Jurkat, Clone E6-1 (cell line): Measurements from ENCODE around the gene DIDO1.

ENCODE experiments used
- DNase-seq: peaks from one replicate; pipeline ENCODE4 v3.0.0-alpha.2; 2011; ENCODE audit warnings: low read depth, low spot score
- H3K4me3 ChIP-seq: 2 replicates; pipeline ENCODE4 v1.5.1; 2011; ENCODE audit warnings: mild to moderate bottlenecking, low read length, control low read depth, moderate library complexity

DIDO1 gene

DNA sequence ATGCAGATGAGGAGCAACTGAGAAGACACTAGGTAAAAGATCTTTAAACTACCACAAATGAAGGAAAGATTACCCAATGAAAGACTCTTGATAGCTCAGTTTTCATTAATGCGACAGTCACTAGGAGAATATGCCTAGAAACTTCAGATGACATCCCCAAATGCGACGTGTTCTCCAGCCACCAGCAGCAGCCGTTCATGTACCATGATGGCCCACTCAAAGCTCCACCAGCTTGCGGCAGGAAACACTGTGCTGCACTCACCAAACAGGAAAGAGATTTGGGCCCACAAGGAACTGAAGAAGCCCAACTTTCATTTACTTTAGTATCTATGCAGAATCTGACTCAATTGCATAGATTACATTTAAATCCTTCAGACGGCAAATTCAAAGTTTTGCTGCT lies 7.5 kb downstream of the DIDO1 start:
- DNase-seq, result peak; percentile 77
- H3K4me3 ChIP-seq, result peak overlapping the region; percentile 32

DNA sequence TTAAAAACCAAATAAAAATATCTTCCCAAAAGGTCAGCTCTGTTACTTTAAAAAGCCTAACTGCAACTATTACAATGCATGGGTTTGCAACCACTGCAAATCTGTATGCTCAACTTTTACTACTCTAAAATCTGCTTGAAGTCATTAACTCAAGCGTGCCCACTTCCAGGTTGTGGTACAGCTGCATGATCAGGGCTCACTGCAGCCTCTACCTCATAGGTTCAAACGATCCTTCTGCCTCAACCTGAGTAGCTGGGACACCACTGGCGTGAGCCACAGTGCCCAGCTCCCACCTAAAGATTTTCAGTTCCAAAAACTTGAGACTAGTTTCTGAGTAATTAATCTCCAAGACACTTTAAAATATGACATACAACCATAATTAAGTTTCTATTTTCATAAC lies 8.2 kb downstream of the DIDO1 start:
- peak; percentile 88 for DNase-seq
- peak overlapping the region; percentile 32; the same call in 1 of the 2 replicates for H3K4me3 ChIP-seq

DNA sequence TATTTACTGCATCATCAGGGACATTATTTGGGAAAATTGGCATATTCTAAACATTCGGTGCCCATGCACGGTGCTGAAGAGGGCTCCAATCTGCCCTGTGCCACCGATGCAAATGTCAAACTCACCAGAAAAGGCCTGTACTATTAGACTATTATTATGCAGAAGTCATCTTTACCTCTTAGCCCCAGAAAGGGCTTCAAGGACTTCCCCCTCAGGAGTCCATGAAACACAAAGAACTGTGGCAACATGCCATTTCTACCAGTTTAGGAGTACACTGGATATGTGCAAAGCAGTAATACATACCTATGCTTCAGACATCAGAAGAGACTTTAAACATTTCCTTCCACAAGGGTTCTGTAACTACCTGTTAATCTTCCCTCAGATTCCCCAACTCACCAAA lies 8.6 kb downstream of the DIDO1 start:
- H3K4me3 ChIP-seq, result no peak overlapping the region
- no peak for DNase-seq

DNA sequence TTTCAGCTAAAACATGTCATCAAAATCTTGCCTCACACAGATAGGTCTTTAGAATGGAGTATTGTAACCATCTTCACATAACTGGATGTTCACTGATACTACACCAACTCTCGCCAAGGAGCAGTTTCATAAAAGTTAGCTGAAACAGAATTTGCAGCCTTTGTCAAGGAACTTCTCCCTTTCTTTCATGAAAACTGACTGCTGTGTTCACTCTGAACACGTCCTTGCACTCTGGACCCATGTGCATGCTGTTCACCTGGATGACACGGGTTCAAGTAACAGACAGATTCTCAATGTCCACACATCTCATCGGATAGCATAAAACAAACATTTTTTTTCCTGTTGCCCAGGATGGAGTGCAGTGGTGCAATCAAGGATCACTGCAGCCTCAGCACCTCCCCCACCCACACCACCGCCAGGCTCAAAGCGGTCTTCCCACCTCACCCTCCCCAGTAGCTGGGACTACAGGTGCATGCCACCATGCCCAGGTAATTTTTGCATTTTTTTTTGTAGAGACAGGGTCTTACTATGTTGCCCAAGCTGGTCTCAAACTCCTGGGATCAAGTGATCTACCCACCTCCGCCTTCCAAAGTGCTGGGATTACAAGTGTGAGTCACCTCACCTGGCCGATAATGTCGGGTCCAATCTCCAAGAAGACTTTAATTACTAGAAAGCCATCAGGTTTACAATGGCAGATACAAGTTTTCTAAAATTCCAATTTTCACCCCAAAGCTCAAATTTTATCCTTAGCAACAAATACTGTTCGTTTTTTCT lies 9.4 kb downstream of the DIDO1 start:
- no peak for DNase-seq
- H3K4me3 ChIP-seq, result no peak overlapping the region

DNA sequence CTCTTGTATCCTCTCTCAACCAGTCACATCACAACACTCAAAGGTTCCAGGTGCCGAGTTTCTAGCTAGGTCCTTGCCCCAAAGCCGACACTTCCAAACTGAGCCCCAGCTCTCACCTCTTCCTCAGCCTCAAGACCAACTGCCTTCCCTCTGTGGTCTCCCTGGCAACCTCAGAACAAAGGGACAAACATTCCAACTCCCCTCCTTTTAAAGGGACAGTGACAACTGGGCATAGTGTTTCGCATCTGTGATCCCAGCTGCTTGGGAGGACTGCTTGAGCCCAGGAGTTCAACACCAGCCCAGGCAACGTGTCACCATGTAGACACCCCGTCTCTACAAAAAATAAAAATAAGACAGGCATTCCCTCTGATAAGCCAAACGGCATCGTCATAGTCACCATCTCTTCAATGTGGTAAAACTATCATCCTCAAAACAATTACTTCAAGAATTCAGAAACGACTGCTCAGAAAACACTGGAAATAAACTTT lies 11.3 kb downstream of the DIDO1 start:
- H3K4me3 ChIP-seq, result peak overlapping the region; percentile 4
- DNase-seq, result peak; percentile 79

DNA sequence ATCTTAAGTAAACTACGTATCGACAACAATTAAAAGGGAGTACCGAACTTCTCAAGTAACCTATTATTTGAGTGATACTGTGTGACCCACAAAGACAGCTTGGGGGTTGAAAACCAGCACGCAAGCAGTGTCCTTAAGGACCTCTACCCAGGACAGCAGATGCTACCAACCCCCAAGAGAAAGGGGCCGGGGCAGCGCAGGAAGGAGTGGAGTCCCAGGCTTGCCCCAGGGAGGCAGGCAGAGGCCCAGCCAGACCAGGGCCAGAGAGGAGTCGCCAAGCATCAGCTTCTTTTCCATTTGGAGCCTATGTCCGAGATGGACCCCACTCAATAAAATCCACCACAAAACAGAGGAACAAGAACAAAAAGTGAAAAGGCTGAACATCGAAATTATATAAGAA lies 11.9 kb downstream of the DIDO1 start:
- H3K4me3 ChIP-seq, result no peak overlapping the region
- DNase-seq, result no peak

DNA sequence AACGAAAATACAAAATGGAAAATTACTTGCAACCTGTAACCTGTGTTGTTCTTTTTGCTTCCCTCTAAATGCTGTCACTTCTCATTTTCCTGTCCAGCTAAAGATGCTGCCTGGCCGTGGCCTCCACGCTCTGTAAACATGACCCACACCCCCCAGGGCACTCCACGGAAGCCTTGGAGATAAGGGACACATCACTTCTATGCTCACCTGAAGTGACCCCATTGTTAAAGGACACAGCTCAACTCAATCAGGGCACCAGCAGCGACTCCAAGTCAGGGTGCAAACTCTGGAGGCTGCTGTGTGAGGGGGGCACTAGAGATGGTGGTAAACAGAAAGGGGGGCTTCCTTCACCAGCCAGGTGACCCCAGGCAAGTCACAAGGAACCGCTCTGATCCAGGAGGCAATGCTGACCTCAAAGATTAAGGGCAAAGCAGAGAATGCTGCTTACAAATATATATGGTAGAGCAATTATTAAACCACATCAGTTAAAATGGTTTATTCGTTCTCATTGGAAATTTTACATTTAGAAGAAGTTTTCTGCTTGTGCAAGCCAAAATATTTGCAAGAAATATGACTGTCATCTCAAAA lies 13.2 kb downstream of the DIDO1 start:
- no peak for DNase-seq
- H3K4me3 ChIP-seq, result no peak overlapping the region

DNA sequence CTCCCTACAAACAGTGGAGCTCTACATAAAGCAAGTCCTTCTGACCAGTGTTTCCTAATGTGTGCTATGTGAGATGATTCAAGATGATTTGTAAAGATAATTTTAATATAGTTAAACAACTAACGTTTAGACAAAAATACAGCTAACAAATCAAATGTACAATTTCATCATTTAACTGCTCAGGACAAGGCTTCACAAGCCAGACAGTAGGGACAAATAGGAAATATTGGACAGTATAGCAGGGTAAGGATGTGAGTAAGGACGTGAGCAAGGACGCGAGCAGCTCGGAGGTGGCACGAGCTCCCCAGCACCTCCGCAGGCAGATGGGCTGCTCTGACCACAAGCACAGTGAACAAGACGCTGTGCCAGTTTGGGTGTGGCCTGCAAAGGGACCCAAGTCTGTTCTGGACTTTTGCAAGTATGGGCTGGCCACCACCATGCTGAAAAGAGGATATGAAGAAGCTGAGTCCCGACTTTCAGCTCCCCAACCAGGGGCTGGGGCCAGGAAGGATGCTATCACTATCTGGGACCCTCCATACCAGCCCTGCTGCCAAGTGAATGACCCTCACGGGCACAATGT lies 14.5 kb downstream of the DIDO1 start:
- H3K4me3 ChIP-seq, result no peak overlapping the region
- DNase-seq, result no peak

DNA sequence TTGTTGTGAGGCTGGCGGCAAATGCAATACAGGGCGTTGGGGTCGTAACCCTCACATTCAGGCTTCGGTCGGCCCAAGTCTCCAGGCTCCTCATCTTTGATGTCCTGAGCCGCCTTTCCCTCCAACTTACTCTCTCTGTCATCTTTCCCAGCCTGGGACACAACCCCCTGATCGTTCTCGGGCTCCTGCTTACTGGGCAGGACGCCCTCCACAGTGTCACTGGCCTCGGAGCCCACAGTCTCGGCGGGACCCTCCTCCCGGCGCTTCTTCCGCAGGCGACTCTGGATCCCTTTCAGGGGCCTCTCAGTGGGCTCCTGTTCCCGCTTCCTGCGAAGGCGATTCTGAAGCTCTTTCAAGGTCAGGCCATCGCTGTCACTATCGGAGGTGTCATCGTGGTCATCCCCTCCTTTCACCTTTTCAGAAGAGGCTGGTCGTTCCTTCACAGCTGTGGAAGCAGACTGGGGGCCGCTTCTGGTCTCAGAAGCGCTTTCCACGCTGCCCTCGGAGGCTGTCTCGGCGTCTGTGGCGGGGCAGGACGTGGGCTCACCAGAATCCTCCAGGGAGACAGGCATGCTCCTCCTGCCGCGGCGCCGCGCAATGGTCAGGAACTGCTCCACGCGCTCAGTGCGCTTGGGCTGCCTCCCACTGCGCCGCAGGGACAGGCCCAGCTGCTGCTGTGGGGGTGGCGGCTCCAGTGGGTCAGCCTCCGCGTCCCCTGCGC lies 15.4 kb downstream of the DIDO1 start:
- no peak overlapping the region for H3K4me3 ChIP-seq
- DNase-seq, result no peak

DNA sequence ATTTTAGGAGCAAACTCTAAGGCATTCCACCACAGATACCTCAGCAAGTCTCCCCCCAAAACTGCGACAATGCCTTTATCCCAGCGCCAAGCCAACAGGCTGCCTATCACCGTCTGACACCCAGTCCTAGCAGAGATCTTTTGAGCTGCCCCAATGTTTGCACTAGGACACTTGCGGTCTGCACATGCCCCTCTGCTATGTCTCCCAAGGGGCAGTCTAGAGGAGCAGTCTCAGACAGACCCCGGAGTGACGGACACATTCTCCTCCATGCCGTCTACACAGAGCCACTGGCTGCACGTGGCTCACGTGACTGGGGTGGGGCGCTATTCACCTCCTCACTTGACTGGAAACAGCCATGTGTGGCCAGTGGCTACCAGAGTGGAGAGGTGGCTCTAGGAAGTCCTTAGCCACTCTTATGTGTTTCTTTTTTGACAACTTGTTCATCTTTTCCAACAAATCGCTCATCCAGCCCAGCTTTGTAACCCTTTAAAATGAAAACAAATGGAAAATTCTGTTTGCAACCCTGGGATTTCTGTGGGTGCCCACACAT lies 16.0 kb downstream of the DIDO1 start:
- H3K4me3 ChIP-seq, result no peak overlapping the region
- DNase-seq, result no peak

DNA sequence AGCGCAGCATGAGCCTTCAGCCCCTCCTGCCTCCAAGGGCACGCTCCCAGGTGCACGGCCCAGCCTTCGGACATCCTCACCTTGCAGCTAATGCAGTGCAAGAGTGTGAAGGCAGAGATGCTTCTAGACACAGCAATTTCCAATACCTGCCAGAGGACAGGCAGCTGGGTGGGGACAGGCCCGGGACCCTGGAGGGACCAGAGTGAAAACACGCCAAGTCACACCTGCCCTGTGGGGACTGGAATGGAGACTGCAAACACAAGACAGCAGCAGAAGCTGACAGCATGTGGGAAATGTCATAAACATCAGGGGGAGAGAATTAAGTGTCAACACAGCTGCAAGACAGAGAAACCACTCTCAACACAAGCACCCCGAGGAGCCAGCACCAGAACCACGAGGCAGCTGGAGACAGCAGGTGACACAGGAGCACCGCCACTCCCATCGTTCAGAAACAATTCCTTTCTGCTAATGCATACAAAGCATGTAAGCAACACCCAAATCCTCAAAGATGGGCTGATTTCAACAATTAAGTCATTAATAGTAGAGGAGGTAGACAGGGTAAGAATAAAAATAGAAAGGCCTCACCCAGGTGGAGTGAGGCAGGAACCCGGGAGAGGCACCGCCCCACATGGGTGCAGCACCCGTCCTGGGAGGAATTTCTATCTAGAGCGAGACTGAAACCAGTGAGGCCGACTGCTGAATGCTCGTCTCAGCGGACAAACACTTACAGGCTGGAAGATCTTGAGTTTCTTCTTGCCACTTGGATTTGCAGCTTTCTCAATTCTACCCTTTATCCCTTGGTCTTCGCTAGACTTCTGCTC lies 17.1 kb downstream of the DIDO1 start:
- DNase-seq, result no peak
- H3K4me3 ChIP-seq, result no peak overlapping the region

DNA sequence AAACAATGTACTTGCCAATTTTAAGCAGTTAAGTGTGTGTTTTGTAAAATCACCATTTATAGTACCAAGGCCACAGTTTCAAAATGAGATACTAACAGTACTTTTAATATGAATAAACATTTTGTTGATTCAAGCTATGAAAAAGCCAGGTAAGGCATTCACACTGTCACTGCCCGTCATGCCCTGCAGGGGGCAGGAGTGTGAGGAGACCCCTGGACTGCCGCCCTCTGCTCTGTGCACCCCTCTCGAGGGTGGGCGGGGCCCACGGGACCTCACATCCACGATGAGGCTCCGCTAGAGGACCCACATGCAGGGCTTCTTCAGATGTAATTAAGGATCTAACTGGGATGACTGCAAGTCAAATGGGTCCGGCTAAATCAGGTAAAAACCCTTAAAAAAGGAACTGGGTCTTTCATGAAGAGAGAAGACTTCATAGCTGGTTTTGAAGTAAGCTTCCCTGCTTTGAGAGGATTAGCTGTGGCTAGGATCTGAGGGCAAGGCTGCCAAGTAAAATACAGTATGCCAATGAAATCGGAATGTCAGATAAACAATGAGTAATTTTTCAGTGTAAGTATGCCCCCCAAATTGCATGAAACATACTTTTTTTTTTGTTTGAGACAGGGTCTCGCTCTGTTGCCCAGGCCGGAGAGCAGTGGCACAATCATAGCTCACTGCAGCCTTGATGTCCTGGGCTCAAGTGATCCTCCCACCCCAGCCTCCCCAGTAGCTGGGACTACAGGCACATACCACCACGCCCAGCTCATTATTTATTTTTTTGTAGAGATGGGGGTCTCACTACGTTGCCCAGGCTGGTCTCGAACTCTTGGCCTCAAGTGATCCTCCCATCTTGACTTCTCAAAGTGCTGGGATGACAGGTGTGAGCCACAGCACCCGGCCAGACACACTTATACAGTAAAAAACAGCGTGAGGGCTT lies 18.7 kb downstream of the DIDO1 start:
- no peak overlapping the region for H3K4me3 ChIP-seq
- DNase-seq, result no peak

DNA sequence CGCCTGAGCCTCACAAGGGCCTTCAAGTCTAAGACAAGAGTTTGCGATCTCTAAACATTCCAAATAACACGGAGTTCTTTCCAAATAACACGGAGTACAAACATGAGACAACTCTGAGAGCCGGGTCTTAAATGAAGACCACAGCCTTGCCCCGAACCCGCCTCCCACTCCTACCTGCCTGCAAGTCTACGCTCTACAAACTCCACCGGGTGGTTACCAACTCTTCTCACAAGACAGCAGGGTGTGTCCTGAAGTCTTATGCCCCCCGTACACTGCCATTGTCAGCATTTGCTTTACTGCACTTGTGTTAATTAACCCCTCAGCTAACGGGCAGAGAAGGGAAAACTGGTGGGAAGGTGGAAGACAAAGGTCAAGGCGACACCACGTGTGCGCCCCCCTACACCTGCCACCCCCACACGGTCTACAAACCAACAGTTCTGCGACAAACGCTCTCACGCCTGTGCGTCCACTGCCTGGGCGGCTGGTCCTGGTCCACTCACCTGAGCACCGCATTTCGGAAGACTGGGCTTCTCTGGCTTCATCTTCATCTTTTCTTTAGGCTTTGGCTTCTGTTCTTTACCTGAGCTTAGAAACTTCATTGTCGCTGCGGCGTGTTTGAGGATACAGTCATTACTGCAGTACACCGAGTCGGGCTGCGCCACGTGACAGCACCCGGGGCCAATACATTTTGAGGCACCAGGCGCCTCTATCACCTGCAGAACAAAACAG lies 19.5 kb downstream of the DIDO1 start:
- no peak for DNase-seq

DNA sequence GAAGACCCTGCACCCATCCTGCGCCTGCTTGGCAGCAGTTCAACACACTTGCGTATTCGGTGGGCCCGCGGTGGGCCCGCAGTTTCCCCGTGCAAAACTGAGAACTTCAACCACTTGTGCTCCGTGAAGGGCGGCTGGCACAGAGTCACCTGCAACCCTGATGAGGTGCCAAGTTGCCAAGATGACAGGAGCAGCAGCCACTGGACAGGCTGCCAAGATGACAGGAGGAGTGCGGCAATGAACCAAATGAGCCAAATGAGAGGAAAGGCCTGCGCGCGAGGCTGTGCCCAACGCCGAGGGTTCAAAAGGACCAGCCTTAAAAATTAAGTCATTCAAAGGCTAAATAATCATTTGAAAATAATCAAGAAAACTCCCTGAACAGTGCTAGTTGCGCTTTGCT lies 20.1 kb downstream of the DIDO1 start:
- no peak for DNase-seq
- no peak overlapping the region for H3K4me3 ChIP-seq

More for the DNA sequence above, 19.5 kb downstream of the DIDO1 start:
- H3K4me3 ChIP-seq, result no peak overlapping the region

DNA sequence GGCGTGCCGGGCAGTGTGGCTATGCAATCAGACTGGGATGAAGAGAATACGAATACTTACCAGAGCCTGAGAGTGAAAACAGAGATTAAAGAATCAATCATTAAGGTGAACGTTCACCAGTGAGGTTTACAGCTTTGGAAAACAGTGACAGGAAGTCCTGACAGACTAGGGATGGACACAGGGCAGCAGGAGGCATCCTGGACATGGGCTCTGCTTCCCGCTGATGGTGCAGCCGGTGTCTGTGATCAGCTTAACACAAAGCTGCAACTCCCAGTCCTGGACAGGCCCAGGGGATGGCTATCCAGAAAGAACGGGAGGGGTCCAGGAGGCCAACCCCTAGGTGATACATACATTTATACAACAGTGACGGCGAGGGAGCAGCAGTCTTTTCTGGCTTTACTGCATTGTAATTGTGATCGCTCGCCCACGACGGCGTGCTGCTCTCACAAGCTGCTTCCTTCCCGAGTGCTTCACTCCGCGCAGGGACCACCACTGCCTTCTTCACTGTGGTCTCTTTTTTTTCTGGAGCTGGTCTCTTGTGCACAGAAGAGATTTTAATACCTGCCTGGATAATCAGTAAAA lies 20.7 kb downstream of the DIDO1 start:
- H3K4me3 ChIP-seq, result no peak overlapping the region
- no peak for DNase-seq

DNA sequence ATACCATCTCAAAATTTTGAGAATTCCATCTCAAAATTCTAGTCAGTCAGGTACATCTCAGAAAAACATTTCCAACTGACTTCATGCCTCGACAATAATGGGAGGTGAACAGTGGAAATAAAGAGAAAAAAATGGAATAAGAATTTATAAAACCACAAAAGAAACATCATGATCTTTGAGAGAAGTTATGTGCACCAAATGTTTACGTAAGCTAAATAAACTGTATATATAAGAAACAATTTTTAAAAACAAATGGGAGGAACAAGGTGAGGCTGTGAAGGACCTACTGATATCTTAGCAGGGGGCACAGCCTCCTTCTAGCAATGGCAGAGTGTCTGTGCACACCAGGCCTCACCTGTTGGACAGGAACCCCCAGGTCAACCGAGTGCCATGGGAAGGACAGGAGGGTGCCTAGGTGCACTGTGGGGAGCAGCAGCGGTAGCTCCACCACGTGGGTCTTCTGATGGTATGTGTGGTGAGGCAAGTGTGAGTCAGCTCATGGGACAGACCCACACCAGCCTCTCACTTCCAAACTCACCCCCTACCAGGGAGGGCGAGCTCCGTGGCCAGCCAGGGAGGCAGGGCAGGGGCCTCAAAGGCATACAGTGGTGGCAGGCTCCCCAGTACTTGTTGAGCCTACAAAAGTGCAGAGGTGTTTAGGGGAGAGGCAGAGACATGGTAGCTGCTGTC lies 23.2 kb downstream of the DIDO1 start:
- no peak for DNase-seq
- H3K4me3 ChIP-seq, result no peak overlapping the region
